ENCODE measurements around the gene AKAP8L. TPM values are rescaled to one million over a fixed set of nuclear protein-coding genes. Genes with fewer than 3 reads are reported as not detected.

The AKAP8L gene
- total and polyA plus RNA-seq, 9 of the 15 experiments (the other 6 are each of a cell fraction or from before 2014, with no cell fraction given), result 2.4 to 116 (median 70.7) TPM

GRCh38 chr19:15438577-15438976 is 19.8 kb upstream of the AKAP8L start:
- Histone ChIP-seq H3K9ac (ENCODE audit: insufficient read depth in 1 of 2, low read depth in 2 of 2, low read length in 2 of 2) (peak overlapping the region in 1 of 2 experiments; percentile 74; a peak in 1 of 4 replicates), H3K4me2 (ENCODE audit: insufficient read depth, low read length) (no peak overlapping the region), H3K27me3 (ENCODE audit: control insufficient read depth in 2 of 2, insufficient read depth in 2 of 2, low read length in 2 of 2) (peaks cover 14 to 38% of the 10 kb centered on the region in 2 experiments; a peak in 4 of 5 replicates), H2AFZ (ENCODE audit: low read depth, low read length) (no peak overlapping the region), H3K36me3 (ENCODE audit: control insufficient read depth, insufficient read depth, low read length) (no peaks in the 10 kb centered on the region), H3K9me3 (replicated peaks; ENCODE audit: control insufficient read depth, insufficient read depth, low read depth, low read length) (no peaks in the 10 kb centered on the region), H3K27ac (ENCODE audit: extremely low read depth, low read depth, low read length) (no peak overlapping the region), H3K79me2 (ENCODE audit: control insufficient read depth, insufficient read depth, low read length) (no peaks in the 10 kb centered on the region), H3K9me1 (ENCODE audit: control insufficient read depth, insufficient read depth, low read length) (no peaks in the 10 kb centered on the region), H4K20me1 (replicated peaks; ENCODE audit: control insufficient read depth, insufficient read depth, low read length) (no peaks in the 10 kb centered on the region), H3K4me3 (no peak overlapping the region), H3K4me1 (replicated peaks in 1 of 2; ENCODE audit: control insufficient read depth in 2 of 2, insufficient read depth in 2 of 2, low read length in 2 of 2) (peaks cover 7 to 37% of the 10 kb centered on the region in 2 experiments)
- DNase-seq (ENCODE audit: extremely low read depth in 1 of 4, low spot score in 3 of 4) (no peak), ATAC-seq (no peak), FAIRE-seq (no peak)
- intact Hi-C loops (cut with micrococcal nuclease), result no loop called here
- WGBS (ENCODE audit: insufficient coverage, low coverage, missing lambda C conversion rate), result 37% methylated on average over 27 of the region's 27 CpGs
- no peak for TF ChIP-seq IRF9 (tag; IDR thresholded peaks at IDR 0.05)
- TF ChIP-seq EGR1 (conservative IDR thresholded peaks at IDR 0.05), result peak; percentile 43
- in situ Hi-C loops (cut with MboI), result no loop called here
- CTCF ChIA-PET (ENCODE audit: low intra/inter-chr PET ratio), result no interaction called here
- BruUV-seq (replicated peaks), result no TSS peak
- POLR2A ChIA-PET, result interaction anchor here (0.6 to 1.0 kb wide), 2 partner anchors 14 to 19 kb away, joined by 3 read pairs; no protein-coding TSS in a partner anchor

GRCh38 chr19:15438124-15438496 is 19.3 kb upstream of the AKAP8L start:
- DNase-seq (ENCODE audit: extremely low read depth in 1 of 4, low spot score in 3 of 4) (no peak), FAIRE-seq (no peak), ATAC-seq (no peak)
- no TSS peak for BruUV-seq (replicated peaks)
- Histone ChIP-seq H3K9me3 (replicated peaks; ENCODE audit: control insufficient read depth, insufficient read depth, low read depth, low read length) (no peaks in the 10 kb centered on the region), H3K4me1 (replicated peaks in 1 of 2; ENCODE audit: control insufficient read depth in 2 of 2, insufficient read depth in 2 of 2, low read length in 2 of 2) (peaks cover 7 to 41% of the 10 kb centered on the region in 2 experiments), H3K27me3 (ENCODE audit: control insufficient read depth in 2 of 2, insufficient read depth in 2 of 2, low read length in 2 of 2) (peaks cover 14 to 33% of the 10 kb centered on the region in 2 experiments; a peak in 4 of 5 replicates), H3K79me2 (ENCODE audit: control insufficient read depth, insufficient read depth, low read length) (no peaks in the 10 kb centered on the region), H3K9ac (ENCODE audit: insufficient read depth in 1 of 2, low read depth in 2 of 2, low read length in 2 of 2) (peak overlapping the region in 1 of 2 experiments; percentile 48; a peak in 1 of 4 replicates), H3K4me3 (no peak overlapping the region), H2AFZ (ENCODE audit: low read depth, low read length) (no peak overlapping the region), H3K4me2 (ENCODE audit: insufficient read depth, low read length) (no peak overlapping the region), H3K36me3 (ENCODE audit: control insufficient read depth, insufficient read depth, low read length) (no peaks in the 10 kb centered on the region), H3K9me1 (ENCODE audit: control insufficient read depth, insufficient read depth, low read length) (no peaks in the 10 kb centered on the region), H3K27ac (ENCODE audit: extremely low read depth, low read depth, low read length) (no peak overlapping the region), H4K20me1 (replicated peaks; ENCODE audit: control insufficient read depth, insufficient read depth, low read length) (no peaks in the 10 kb centered on the region)
- intact Hi-C loops (cut with micrococcal nuclease), result no loop called here
- POLR2A ChIA-PET, result interaction anchor here (1.0 kb wide), 1 partner anchor 19 kb away, joined by 3 read pairs; no protein-coding TSS in a partner anchor
- in situ Hi-C loops (cut with MboI), result no loop called here
- CTCF ChIA-PET (ENCODE audit: low intra/inter-chr PET ratio), result no interaction called here
- WGBS (ENCODE audit: insufficient coverage, low coverage, missing lambda C conversion rate), result 14% methylated on average over 2 of the region's 2 CpGs
- no peak for TF ChIP-seq FOXK2 (conservative IDR thresholded peaks at IDR 0.05 in 1 of 2, IDR thresholded peaks at IDR 0.05 in 1 of 2; ENCODE audit: low read depth in 2 of 2)
- no peak for TF ChIP-seq HIVEP1 (CRISPR knock-in tag; IDR thresholded peaks at IDR 0.05)
- no peak for TF ChIP-seq AFF1 (IDR thresholded peaks at IDR 0.05; ENCODE audit: low read depth in 1 of 2, partially characterized antibody in 2 of 2)
- TF ChIP-seq ZNF41 (CRISPR knock-in tag; conservative IDR thresholded peaks at IDR 0.05), result no peak
- no peak for TF ChIP-seq HMBOX1 (IDR thresholded peaks at IDR 0.05)
- TF ChIP-seq IRF1 (CRISPR knock-in tag; IDR thresholded peaks at IDR 0.05; ENCODE audit: borderline replicate concordance), result no peak
